ENCODE data around the gene RPL35A.

DNA sequence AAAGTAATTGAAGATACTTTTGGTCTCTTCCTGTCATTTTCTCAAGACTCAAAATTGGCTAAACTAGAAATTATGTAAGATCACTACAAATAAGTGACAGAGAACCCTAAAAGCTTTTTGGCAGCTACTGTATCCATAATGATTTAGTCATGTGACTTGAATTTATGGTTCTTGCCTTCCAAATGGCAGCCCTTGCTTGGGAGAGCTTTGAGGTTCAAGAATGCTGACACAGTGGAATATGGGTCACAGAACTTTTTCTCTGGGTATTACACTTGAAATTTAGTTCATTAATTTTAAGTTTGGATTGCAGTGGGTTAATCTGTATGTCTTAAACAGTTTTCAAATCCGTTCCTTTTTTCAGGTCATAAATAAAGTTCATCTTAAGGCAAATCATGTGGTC lies 24.0 kb downstream of the RPL35A start:
- no peak for TF ChIP-seq POLR2A (IDR thresholded peaks at IDR 0.05)
- no peak for TF ChIP-seq CTCF (IDR thresholded peaks at IDR 0.05)
